Measurements from ENCODE around the gene SHISA9.

SHISA9 gene

GRCh38 chr16:13041646-13042290 is 140.4 kb downstream of the SHISA9 start:
- no peak for DNase-seq (ENCODE audit: low read depth in 1 of 2, low spot score in 1 of 2)
- H3K27ac ChIP-seq (replicated peaks) = no peak overlapping the region

DNA sequence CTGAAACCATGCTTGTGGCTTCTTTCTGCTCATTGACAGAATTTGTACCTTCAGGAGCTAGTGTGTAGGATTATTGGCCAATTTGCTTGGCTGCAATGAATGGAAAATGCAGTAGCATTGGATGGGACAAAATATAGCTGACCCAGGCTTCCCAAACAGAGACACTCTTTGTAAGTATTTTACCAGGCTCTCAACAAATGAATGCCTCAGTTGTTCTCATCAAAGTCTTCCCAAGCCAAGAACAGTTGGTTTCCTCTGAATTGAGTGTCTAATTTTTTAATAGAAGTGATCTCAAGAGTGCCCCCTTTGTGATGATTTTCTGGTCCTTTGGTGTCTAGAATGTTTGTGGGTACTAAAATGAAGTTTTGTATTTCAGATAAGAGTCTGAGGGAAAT is 140.9 kb downstream of the SHISA9 start:
- DNase-seq (ENCODE audit: low read depth in 1 of 2, low spot score in 1 of 2) = no peak
- TF ChIP-seq REST (IDR thresholded peaks at IDR 0.05; ENCODE audit: insufficient replicate concordance, low read depth) (no peak), GABPA (IDR thresholded peaks at IDR 0.05; ENCODE audit: low read depth) (no peak), POLR2AphosphoS5 (IDR thresholded peaks at IDR 0.05; ENCODE audit: low read depth) (no peak), SPI1 (IDR thresholded peaks at IDR 0.05; ENCODE audit: borderline replicate concordance, low read depth) (no peak), CTCF (IDR thresholded peaks at IDR 0.05; ENCODE audit: insufficient read depth, low read length) (no peak)
- Histone ChIP-seq H3K4me3 (replicated peaks; ENCODE audit: insufficient read depth, low read length) (no peak overlapping the region), H3K27ac (replicated peaks) (no peak overlapping the region), H3K27me3 (ENCODE audit: insufficient read depth, poor library complexity, severe bottlenecking) (no peaks in the 10 kb centered on the region)

More at GRCh38 chr16:13041646-13042290, 140.4 kb downstream of the SHISA9 start:
- H3K27me3 ChIP-seq (ENCODE audit: insufficient read depth, poor library complexity, severe bottlenecking) = no peaks in the 10 kb centered on the region
- no peak overlapping the region for H3K4me3 ChIP-seq (replicated peaks; ENCODE audit: insufficient read depth, low read length)
- TF ChIP-seq REST (IDR thresholded peaks at IDR 0.05; ENCODE audit: insufficient replicate concordance, low read depth) = no peak

DNA sequence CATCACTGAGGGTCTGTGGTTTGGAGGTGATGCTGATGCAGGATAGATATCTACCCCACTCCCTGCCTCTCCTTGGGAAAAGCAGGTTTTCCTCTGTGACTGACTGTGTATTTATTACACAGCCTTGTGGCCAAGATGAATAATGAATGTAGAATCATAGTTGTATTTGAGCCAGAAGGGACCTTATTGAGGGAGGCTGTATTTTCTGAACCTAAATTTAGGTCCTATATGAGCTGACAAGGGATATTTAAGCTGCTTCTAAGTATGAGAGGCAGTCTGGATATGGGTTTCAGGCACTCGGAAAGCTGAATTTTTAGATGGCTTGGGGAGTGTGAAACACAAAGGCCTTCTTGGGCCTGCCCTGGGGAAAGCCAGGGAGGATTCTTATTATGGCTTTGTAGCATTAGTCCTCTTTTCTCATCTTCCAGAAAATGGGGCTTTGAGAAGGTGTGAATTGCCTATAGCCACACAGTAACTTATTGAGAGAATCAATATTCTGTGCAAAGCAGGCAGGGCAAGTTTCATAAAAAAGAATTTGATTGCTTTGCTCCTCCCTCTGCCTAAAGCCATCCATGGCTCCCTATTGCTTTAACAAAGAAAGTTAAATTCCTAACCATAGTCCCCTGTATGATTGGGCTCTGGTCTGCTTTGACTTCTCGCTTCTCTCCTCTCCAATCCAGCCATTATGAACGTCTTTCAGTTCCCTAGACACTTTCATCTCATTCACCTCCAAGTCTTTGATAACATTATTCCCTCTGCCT is 144.8 kb downstream of the SHISA9 start:
- no peak for DNase-seq (ENCODE audit: low read depth in 1 of 2, low spot score in 1 of 2)

More for the DNA sequence above, 144.8 kb downstream of the SHISA9 start:
- no peaks in the 10 kb centered on the region for H3K27me3 ChIP-seq (ENCODE audit: insufficient read depth, poor library complexity, severe bottlenecking)
- TF ChIP-seq GABPA (IDR thresholded peaks at IDR 0.05; ENCODE audit: low read depth) = no peak
- TF ChIP-seq SPI1 (IDR thresholded peaks at IDR 0.05; ENCODE audit: borderline replicate concordance, low read depth) = no peak
- no peak for TF ChIP-seq CTCF (IDR thresholded peaks at IDR 0.05; ENCODE audit: insufficient read depth, low read length)
- TF ChIP-seq POLR2AphosphoS5 (IDR thresholded peaks at IDR 0.05; ENCODE audit: low read depth) = no peak
- no peak for TF ChIP-seq REST (IDR thresholded peaks at IDR 0.05; ENCODE audit: insufficient replicate concordance, low read depth)
- H3K27ac ChIP-seq (replicated peaks) = no peak overlapping the region
- no peak overlapping the region for H3K4me3 ChIP-seq (replicated peaks; ENCODE audit: insufficient read depth, low read length)

All from HL-60 (cell line).